ENCODE results near the gene RTN1. TPM values are rescaled to one million over a fixed set of nuclear protein-coding genes. Genes with fewer than 3 reads are reported as not detected.

RTN1 gene
- polyA plus RNA-seq, 1 of the 3 experiments (the other 2 are of a cell fraction): 1.6 TPM

GRCh38 chr14:59890676-59891075 lies 20.1 kb upstream of the RTN1 start:
- Histone ChIP-seq H3K27ac (ENCODE audit: low read depth in 2 of 2, low read length in 1 of 2) (no peak overlapping the region), H3K27me3 (ENCODE audit: insufficient read depth) (no peaks in the 10 kb centered on the region), H3K4me2 (no peak overlapping the region), H3K79me2 (ENCODE audit: insufficient read depth) (no peaks in the 10 kb centered on the region), H2AFZ (ENCODE audit: low read depth) (no peak overlapping the region), H3K36me3 (replicated peaks in 1 of 2; ENCODE audit: control insufficient read depth in 1 of 2, insufficient read depth in 2 of 2, low read length in 1 of 2) (no peaks in the 10 kb centered on the region), H3K9me3 (no peaks in the 10 kb centered on the region), H3K4me1 (ENCODE audit: control insufficient read depth in 1 of 2, insufficient read depth in 2 of 2, low read depth in 1 of 2, low read length in 1 of 2) (peaks cover 0 to 2% of the 10 kb centered on the region in 2 experiments; a peak in 2 of 4 replicates), H3K4me3 (ENCODE audit: low read depth in 2 of 2, low read length in 1 of 2) (no peak overlapping the region), H3F3A (replicated peaks; ENCODE audit: insufficient read depth) (no peaks in the 10 kb centered on the region), H3K9ac (no peak overlapping the region), H3K9me2 (no peaks in the 10 kb centered on the region), H4K20me1 (ENCODE audit: insufficient read depth) (no peaks in the 10 kb centered on the region)
- no peak for DNase-seq
- CTCF ChIA-PET: interaction anchor here (0.9 to 1.0 kb wide), 2 partner anchors 20 to 259 kb away, joined by 3 to 4 read pairs; partner anchors contain the start of gene RTN1
- WGBS (ENCODE audit: low lambda C conversion rate): 0% methylated on average over 2 of the region's 2 CpGs
- POLR2A ChIA-PET: no interaction called here
- TF ChIP-seq MEF2A (IDR thresholded peaks at IDR 0.05; ENCODE audit: borderline replicate concordance, low read depth): no peak
- TF ChIP-seq SIN3A (IDR thresholded peaks at IDR 0.05; ENCODE audit: borderline replicate concordance, low read depth, low read length): no peak

GRCh38 chr14:59882957-59883356 lies 12.4 kb upstream of the RTN1 start:
- no peaks in the 10 kb centered on the region for H4K20me1 ChIP-seq (ENCODE audit: insufficient read depth)
- H3K27ac ChIP-seq (ENCODE audit: low read depth in 2 of 2, low read length in 1 of 2): no peak overlapping the region
- peak; percentile 40 for TF ChIP-seq CTCF (IDR thresholded peaks at IDR 0.05)
- no peak for TF ChIP-seq CHD2 (IDR thresholded peaks at IDR 0.05; ENCODE audit: low read length, partially characterized antibody)
- H2AFZ ChIP-seq (ENCODE audit: low read depth): no peak overlapping the region
- H3K27me3 ChIP-seq (ENCODE audit: insufficient read depth): no peaks in the 10 kb centered on the region
- H3K9ac ChIP-seq: no peak overlapping the region
- H3K4me2 ChIP-seq: no peak overlapping the region
- WGBS (ENCODE audit: low lambda C conversion rate): 63% methylated on average over 1 of the region's 1 CpG
- no peaks in the 10 kb centered on the region for H3K9me3 ChIP-seq
- H3F3A ChIP-seq (replicated peaks; ENCODE audit: insufficient read depth): no peaks in the 10 kb centered on the region
- CTCF ChIA-PET: interaction anchor here (0.7 to 2.4 kb wide), 7 partner anchors 13 to 176 kb away, joined by 3 to 10 read pairs (median 3); no protein-coding TSS in a partner anchor
- no peaks in the 10 kb centered on the region for H3K9me2 ChIP-seq
- no peak for DNase-seq
- H3K4me1 ChIP-seq (ENCODE audit: control insufficient read depth in 1 of 2, insufficient read depth in 2 of 2, low read depth in 1 of 2, low read length in 1 of 2): no peaks in the 10 kb centered on the region
- H3K4me3 ChIP-seq (ENCODE audit: low read depth in 2 of 2, low read length in 1 of 2): no peak overlapping the region
- H3K36me3 ChIP-seq (replicated peaks in 1 of 2; ENCODE audit: control insufficient read depth in 1 of 2, insufficient read depth in 2 of 2, low read length in 1 of 2): no peaks in the 10 kb centered on the region
- H3K79me2 ChIP-seq (ENCODE audit: insufficient read depth): no peaks in the 10 kb centered on the region
- POLR2A ChIA-PET: no interaction called here

- no peak overlapping the region for H3K27ac ChIP-seq (ENCODE audit: low read depth in 2 of 2, low read length in 1 of 2)
- no peaks in the 10 kb centered on the region for H3K79me2 ChIP-seq (ENCODE audit: insufficient read depth)
- H3K4me1 ChIP-seq (ENCODE audit: control insufficient read depth in 1 of 2, insufficient read depth in 2 of 2, low read depth in 1 of 2, low read length in 1 of 2): peaks cover 0 to 7% of the 10 kb centered on the region in 2 experiments; a peak in 1 of 4 replicates
- H3K9ac ChIP-seq: no peak overlapping the region
- DNase-seq: no peak
- no peaks in the 10 kb centered on the region for H3K9me3 ChIP-seq
- H3K27me3 ChIP-seq (ENCODE audit: insufficient read depth): 0 out of 2 replicates have a peak, but pooled peaks cover 16% of the 10 kb centered on the region
- H3K36me3 ChIP-seq (replicated peaks in 1 of 2; ENCODE audit: control insufficient read depth in 1 of 2, insufficient read depth in 2 of 2, low read length in 1 of 2): no peaks in the 10 kb centered on the region
- ChIA-PET CTCF (interaction anchor here (0.7 to 5.6 kb wide), 8 partner anchors 9 to 183 kb away, joined by 3 to 26 read pairs (median 3); no protein-coding TSS in a partner anchor), POLR2A (no interaction called here)
- H3K4me2 ChIP-seq: peak overlapping the region; percentile 90
- H4K20me1 ChIP-seq (ENCODE audit: insufficient read depth): no peaks in the 10 kb centered on the region
- H2AFZ ChIP-seq (ENCODE audit: low read depth): peak overlapping the region; percentile 94; the same call in 1 of the 2 replicates
- WGBS (ENCODE audit: low lambda C conversion rate): 16% methylated on average over 4 of the region's 4 CpGs
- H3K9me2 ChIP-seq: no peaks in the 10 kb centered on the region
- H3F3A ChIP-seq (replicated peaks; ENCODE audit: insufficient read depth): no peaks in the 10 kb centered on the region
- peak overlapping the region; percentile 61 to 82 for H3K4me3 ChIP-seq (ENCODE audit: low read depth in 2 of 2, low read length in 1 of 2)
- no peak for TF ChIP-seq ZBTB33 (IDR thresholded peaks at IDR 0.05; ENCODE audit: borderline replicate concordance, low read depth)
- TF ChIP-seq USF2 (IDR thresholded peaks at IDR 0.05; ENCODE audit: borderline replicate concordance, low read depth, low read length): no peak
- no peak for TF ChIP-seq RFX5 (IDR thresholded peaks at IDR 0.05; ENCODE audit: low read length)
- no peak for TF ChIP-seq CHD2 (IDR thresholded peaks at IDR 0.05; ENCODE audit: low read length, partially characterized antibody)
- TF ChIP-seq MXI1 (IDR thresholded peaks at IDR 0.05; ENCODE audit: low read depth, low read length): no peak
- no peak for TF ChIP-seq MEF2A (IDR thresholded peaks at IDR 0.05; ENCODE audit: borderline replicate concordance, low read depth)
- TF ChIP-seq NRF1 (IDR thresholded peaks at IDR 0.05; ENCODE audit: low read depth, low read length): no peak
- TF ChIP-seq SMC3 (IDR thresholded peaks at IDR 0.05; ENCODE audit: low read depth, low read length): no peak
- TF ChIP-seq TCF12 (IDR thresholded peaks at IDR 0.05): no peak
- no peak for TF ChIP-seq RXRA (IDR thresholded peaks at IDR 0.05; ENCODE audit: borderline replicate concordance, low read depth)
- TF ChIP-seq USF1 (IDR thresholded peaks at IDR 0.05; ENCODE audit: borderline replicate concordance, low read depth): no peak
These were observed 555 bp upstream of the RTN1 start for GRCh38 chr14:59871166-59871495.
